Midbrain (tissue), 1 donor: ENCODE measurements around the gene UACA.
"Not testable (repeated sequence)": the region's sequence is repeated elsewhere in the genome, so short reads cannot be mapped to it uniquely, and the experiment has no call there.

Experiments used
- DNase-seq: peaks from one replicate; lab custom pipeline; 2025; lab: John Stamatoyannopoulos, UW

The UACA gene

GRCh38 chr15:70763120-70763949, at the start of gene UACA:
Gene UACA, minus strand, starts transcription at chr15:70763558. Its CDS starts 151 bp downstream, at chr15:70763407.
- peak; percentile 95 for DNase-seq

- DNase-seq: no peak
These were observed 49.5 kb upstream of the UACA start for GRCh38 chr15:70812827-70813364.

GRCh38 chr15:70810916-70811578, 47.7 kb upstream of the UACA start:
- no peak for DNase-seq

GRCh38 chr15:70806992-70807712, 43.8 kb upstream of the UACA start:
- no peak for DNase-seq

- not testable (repeated sequence) for DNase-seq
These were observed 41.0 kb upstream of the UACA start for GRCh38 chr15:70804388-70804787.

- DNase-seq: no peak
These were observed 39.3 kb upstream of the UACA start for GRCh38 chr15:70802629-70803028.

- DNase-seq: no peak
These were observed 37.8 kb upstream of the UACA start for GRCh38 chr15:70801109-70801508.

GRCh38 chr15:70799667-70800450, 36.5 kb upstream of the UACA start:
- no peak for DNase-seq

- DNase-seq: no peak
These were observed 34.1 kb upstream of the UACA start for GRCh38 chr15:70797464-70797863.

GRCh38 chr15:70796516-70797310, 33.4 kb upstream of the UACA start:
- no peak for DNase-seq

GRCh38 chr15:70795311-70795665, 31.9 kb upstream of the UACA start:
- no peak for DNase-seq

- no peak for DNase-seq
These were observed 31.4 kb upstream of the UACA start for GRCh38 chr15:70794596-70795310.

- no peak for DNase-seq
These were observed 30.3 kb upstream of the UACA start for GRCh38 chr15:70793694-70794093.

- no peak for DNase-seq
These were observed 28.8 kb upstream of the UACA start for GRCh38 chr15:70792171-70792573.

- DNase-seq: no peak
These were observed 27.9 kb upstream of the UACA start for GRCh38 chr15:70791259-70791658.

GRCh38 chr15:70789213-70789612, 25.9 kb upstream of the UACA start:
- DNase-seq: no peak

- no peak for DNase-seq
These were observed 25.0 kb upstream of the UACA start for GRCh38 chr15:70788114-70789049.

GRCh38 chr15:70786996-70787395, 23.6 kb upstream of the UACA start:
- no peak for DNase-seq

GRCh38 chr15:70783610-70784022, 20.3 kb upstream of the UACA start:
- no peak for DNase-seq
